ENCODE data around the gene TMEM164. TPM values are rescaled to one million over a fixed set of nuclear protein-coding genes. Genes with fewer than 3 reads are reported as not detected.

Gene TMEM164
- total and polyA plus RNA-seq, 8 donors = 7.3 to 21.3 (median 11.9) TPM

GRCh38 chrX:110182362-110182761 is 179.4 kb downstream of the TMEM164 start:
- FAIRE-seq (no peak), DNase-seq (no peak), ATAC-seq (no peak)
- no peak overlapping the region for H3K27ac ChIP-seq
- no peak for TF ChIP-seq CTCF (IDR thresholded peaks at IDR 0.05)
- H3K4me1 ChIP-seq = no peaks in the 10 kb centered on the region
- intact Hi-C loops (cut with DNase I) = no loop called here
- WGBS, 2 donors = 89 to 91% methylated on average over 1 of the region's 1 CpG
- no peak overlapping the region for H3K4me3 ChIP-seq
- H3K36me3 ChIP-seq = no peaks in the 10 kb centered on the region
- H3K27me3 ChIP-seq = no peaks in the 10 kb centered on the region
- H3K9me3 ChIP-seq = no peaks in the 10 kb centered on the region

DNA sequence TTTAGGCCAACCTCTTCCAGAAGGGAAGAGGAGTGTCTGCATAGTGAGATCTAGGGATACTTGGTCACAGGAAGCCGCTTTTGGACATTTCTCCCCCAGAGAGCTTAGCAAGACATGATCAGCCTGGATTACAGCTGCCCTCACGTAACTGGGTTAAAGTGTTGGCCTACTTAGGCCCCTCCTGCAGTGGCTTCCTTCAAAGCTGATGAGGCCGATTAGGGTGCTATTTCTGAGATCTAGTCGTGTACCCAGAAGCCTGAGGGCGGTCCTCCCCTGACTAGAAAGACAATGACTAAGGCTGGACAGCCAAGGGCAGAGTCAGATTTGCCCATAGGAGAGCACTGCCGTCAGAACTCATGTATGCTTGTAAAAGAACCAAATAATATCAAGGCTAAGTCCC is 180.0 kb downstream of the TMEM164 start:
- no peaks in the 10 kb centered on the region for H3K36me3 ChIP-seq
- TF ChIP-seq CTCF (IDR thresholded peaks at IDR 0.05) = no peak
- no peaks in the 10 kb centered on the region for H3K27me3 ChIP-seq
- ATAC-seq (no peak), FAIRE-seq (no peak), DNase-seq (no peak)
- 85 to 90% methylated on average over 6 of the region's 6 CpGs for WGBS, 2 donors
- intact Hi-C loops (cut with DNase I) = no loop called here
- no peak overlapping the region for H3K27ac ChIP-seq
- no peaks in the 10 kb centered on the region for H3K4me1 ChIP-seq
- no peak overlapping the region for H3K4me3 ChIP-seq
- H3K9me3 ChIP-seq = no peaks in the 10 kb centered on the region

DNA sequence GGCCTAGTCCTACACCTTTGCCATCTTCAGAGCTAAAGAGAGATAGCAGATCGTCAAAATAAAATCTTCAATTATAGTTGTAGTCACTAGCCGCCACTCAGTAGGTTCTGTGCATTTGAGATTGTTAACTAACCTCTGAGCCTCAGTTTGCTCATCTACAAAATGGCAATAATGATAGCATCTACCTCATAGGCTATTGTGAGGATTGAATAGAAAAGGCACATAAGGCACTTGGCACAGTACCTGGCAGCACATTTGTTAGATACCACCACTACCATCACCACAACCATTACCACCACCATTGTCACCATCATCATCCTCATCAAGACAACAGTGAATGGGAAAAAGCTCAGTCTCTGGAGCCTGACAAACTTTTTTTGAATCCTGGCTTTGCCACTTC is 180.4 kb downstream of the TMEM164 start:
- no peak overlapping the region for H3K4me3 ChIP-seq
- WGBS, 2 donors = 83 to 99% methylated on average over 2 of the region's 2 CpGs
- DNase-seq (no peak), ATAC-seq (no peak), FAIRE-seq (no peak)
- no peaks in the 10 kb centered on the region for H3K27me3 ChIP-seq
- intact Hi-C loops (cut with DNase I) = no loop called here
- TF ChIP-seq CTCF (IDR thresholded peaks at IDR 0.05) = no peak
- H3K9me3 ChIP-seq = no peaks in the 10 kb centered on the region
- no peak overlapping the region for H3K27ac ChIP-seq
- no peaks in the 10 kb centered on the region for H3K36me3 ChIP-seq
- H3K4me1 ChIP-seq = no peaks in the 10 kb centered on the region

GRCh38 chrX:110188701-110189558 is 186.0 kb downstream of the TMEM164 start:
- FAIRE-seq = no peak
- WGBS, 2 donors = 72 to 84% methylated on average over 4 of the region's 4 CpGs
- no peak for DNase-seq
- Histone ChIP-seq H3K4me3 (no peak overlapping the region), H3K27me3 (no peaks in the 10 kb centered on the region), H3K36me3 (no peaks in the 10 kb centered on the region), H3K27ac (no peak overlapping the region), H3K9me3 (no peaks in the 10 kb centered on the region), H3K4me1 (no peaks in the 10 kb centered on the region)
- intact Hi-C loops (cut with DNase I) = no loop called here
- no peak for ATAC-seq
- no peak for TF ChIP-seq CTCF (IDR thresholded peaks at IDR 0.05)

- no peak overlapping the region for H3K27ac ChIP-seq
- H3K4me1 ChIP-seq = no peaks in the 10 kb centered on the region
- ATAC-seq (no peak), FAIRE-seq (no peak), DNase-seq (no peak)
- H3K4me3 ChIP-seq = no peak overlapping the region
- H3K36me3 ChIP-seq = no peaks in the 10 kb centered on the region
- TF ChIP-seq CTCF (IDR thresholded peaks at IDR 0.05) = no peak
- 87 to 95% methylated on average over 4 of the region's 4 CpGs for WGBS, 2 donors
- no peaks in the 10 kb centered on the region for H3K9me3 ChIP-seq
- intact Hi-C loops (cut with DNase I) = no loop called here
- H3K27me3 ChIP-seq = no peaks in the 10 kb centered on the region
These were observed 189.6 kb downstream of the TMEM164 start for GRCh38 chrX:110192516-110192915.

Data from pancreas (tissue), 10 donors.